Neuron (in vitro differentiated cells): ENCODE results near the gene CD96.
"Not testable (repeated sequence)": the region's sequence is repeated elsewhere in the genome, so short reads cannot be mapped to it uniquely, and the experiment has no call there.

Experiments used
- H2AFZ ChIP-seq: one replicate; pipeline ENCODE4 v1.6.1; 2013; ENCODE audit warnings: low read depth, mild to moderate bottlenecking, inconsistent platforms, low read length, moderate library complexity
- H3K27me3 ChIP-seq: one replicate; pipeline ENCODE4 v1.6.1; 2013; ENCODE audit warnings: low read length; ENCODE audit not compliant: insufficient read depth
- H3K36me3 ChIP-seq: one replicate; pipeline ENCODE4 v1.6.1; 2013; ENCODE audit warnings: low read length; ENCODE audit not compliant: insufficient read depth
- H3K4me1 ChIP-seq: one replicate; pipeline ENCODE4 v1.6.1; 2013; ENCODE audit warnings: low read length; ENCODE audit not compliant: insufficient read depth
- H3K4me3 ChIP-seq: 2 replicates; pipeline ENCODE4 v1.5.1; 2013; ENCODE audit warnings: mild to moderate bottlenecking, low read length, moderate library complexity
- H3K9me3 ChIP-seq: one replicate; pipeline ENCODE4 v1.6.1; 2013; ENCODE audit warnings: low read length

CD96 gene

DNA sequence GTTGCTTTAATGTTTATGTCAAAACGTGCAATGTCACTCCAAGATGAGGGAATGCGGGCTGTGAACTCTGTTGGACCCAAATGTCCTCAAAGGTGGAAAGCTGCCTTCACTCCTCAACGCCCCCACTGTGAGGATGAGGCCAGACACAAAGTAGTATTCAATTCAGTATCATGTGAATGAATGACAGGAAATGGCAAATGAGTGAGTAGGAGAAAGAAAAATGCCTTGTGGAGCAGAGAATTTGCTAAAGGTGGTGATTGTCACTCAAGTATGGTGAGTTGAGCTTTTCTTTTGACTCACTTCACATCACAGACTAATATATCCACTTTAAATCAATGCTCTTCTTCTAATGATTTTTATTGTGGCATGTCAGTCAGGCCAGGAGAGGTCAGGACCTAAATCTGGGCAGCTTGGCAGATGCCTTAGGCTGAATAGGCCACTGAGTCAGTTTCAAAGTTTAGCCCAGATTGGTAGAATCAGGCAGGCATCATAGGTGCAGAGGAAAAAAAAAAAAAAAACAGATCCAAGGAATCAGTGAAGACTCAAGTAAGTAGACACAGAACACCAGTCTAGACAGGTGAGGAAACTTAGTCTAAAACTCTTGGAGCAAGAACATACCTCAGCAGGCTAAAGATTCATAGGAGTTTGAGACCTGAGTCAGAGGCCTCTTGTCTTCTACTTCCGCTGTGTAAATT is 124.2 kb downstream of the CD96 start:
- Histone ChIP-seq H3K27me3 (no peaks in the 10 kb centered on the region), H3K36me3 (no peaks in the 10 kb centered on the region), H2AFZ (no peak overlapping the region), H3K4me1 (peaks cover 6% of the 10 kb centered on the region), H3K4me3 (no peak overlapping the region), H3K9me3 (peaks cover 6% of the 10 kb centered on the region)

DNA sequence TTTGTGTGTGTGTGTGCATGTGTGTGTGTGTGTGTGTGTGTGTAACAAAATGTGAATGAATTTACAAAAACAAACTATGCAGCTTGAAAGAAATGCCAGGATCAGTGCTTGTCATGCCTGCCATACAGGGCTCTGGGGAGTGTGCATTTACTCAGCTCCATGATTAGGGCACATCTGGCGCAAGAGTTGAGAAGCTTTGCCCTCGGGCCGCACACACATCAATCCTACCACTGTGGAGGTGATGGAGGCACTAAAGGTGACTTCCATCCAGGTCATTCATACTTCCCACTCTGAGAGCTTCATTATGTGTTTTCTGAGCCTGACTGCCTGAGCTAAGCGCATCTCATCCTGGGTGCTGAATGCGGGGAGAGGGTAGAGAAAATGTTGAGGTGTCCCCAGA is 125.2 kb downstream of the CD96 start:
- no peaks in the 10 kb centered on the region for H3K27me3 ChIP-seq
- H2AFZ ChIP-seq = no peak overlapping the region
- H3K36me3 ChIP-seq = no peaks in the 10 kb centered on the region
- peaks cover 6% of the 10 kb centered on the region for H3K4me1 ChIP-seq
- H3K4me3 ChIP-seq = no peak overlapping the region
- no peaks in the 10 kb centered on the region for H3K9me3 ChIP-seq

DNA sequence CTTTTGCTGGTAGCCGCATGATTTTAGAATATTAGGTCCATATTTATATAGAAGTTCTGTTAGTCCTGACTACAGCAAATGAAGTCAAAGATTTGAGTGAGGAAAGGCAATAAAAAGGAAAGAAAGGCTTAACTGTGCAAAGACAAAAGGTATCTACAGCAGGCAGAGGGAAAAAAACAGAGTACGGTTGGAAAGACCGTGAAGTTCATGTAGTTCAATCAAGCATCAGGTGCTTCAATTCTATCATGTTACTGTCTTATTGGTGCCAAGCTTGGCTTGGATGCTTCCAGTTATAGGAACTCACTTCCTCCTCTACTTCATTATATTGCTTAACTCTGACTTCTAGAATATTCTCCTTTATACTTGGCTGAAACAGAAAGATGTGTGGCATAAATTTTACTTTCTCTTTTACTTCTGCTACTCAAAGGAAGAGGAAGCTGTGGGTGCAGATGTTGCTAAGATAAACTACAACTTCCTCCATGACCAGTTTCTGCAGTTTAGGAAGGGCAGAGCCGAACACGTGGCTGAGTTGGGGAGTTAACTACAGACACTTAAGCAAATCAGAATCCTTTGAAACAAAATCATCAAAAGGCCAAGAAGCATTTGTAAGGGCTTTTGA is 125.7 kb downstream of the CD96 start:
- no peaks in the 10 kb centered on the region for H3K27me3 ChIP-seq
- H2AFZ ChIP-seq = no peak overlapping the region
- peaks cover 6% of the 10 kb centered on the region for H3K4me1 ChIP-seq

DNA sequence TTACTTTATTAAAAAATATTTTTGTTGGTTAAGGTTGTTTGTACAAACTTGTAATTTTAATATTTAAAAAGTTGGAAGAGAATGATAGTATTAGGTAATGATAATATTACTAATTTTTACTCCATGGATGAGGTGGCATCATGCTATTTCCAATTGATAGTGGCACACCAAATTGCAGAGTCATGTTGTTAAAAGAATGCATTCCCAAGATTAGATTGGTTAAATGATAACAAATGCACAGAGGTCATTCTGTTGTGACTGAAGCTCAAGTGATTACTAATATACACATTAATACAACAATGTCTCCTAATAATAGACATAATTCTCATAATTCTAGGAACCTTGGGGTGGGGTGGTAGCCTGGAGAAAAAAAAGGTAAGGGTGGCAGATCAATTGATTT is 126.3 kb downstream of the CD96 start:
- Histone ChIP-seq H2AFZ (no peak overlapping the region), H3K4me3 (no peak overlapping the region), H3K27me3 (no peaks in the 10 kb centered on the region), H3K36me3 (no peaks in the 10 kb centered on the region), H3K4me1 (peaks cover 6% of the 10 kb centered on the region), H3K9me3 (no peaks in the 10 kb centered on the region)

More for the DNA sequence above, 125.7 kb downstream of the CD96 start:
- Histone ChIP-seq H3K36me3 (no peaks in the 10 kb centered on the region), H3K9me3 (no peaks in the 10 kb centered on the region), H3K4me3 (no peak overlapping the region)

DNA sequence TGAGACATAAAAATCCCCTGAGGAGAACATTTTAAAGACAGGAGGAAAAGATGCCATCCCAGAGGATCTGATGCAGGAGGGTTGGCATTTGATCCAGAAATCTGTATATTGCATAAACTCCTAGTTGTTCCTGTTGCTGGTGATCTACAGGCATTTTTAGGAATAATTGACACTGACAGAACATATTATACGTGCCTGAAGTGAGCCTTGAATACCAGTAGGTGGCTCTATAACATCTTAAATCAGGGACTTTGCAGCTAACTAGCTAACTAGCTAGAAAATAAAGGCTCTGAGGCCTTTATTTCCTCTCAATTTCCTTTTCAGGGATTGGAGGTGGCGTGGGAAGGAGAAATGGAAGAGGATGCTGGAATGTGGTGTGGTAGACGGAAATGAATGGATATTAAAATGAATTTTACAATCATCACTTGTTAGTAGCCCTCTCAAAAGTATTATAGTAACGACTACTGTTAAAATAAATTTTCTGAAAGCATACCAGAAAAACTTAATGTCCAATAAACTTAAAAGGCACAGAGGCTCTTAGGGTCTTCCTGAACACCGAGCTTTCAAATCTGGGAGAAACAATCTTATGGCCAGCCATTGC is 127.0 kb downstream of the CD96 start:
- Histone ChIP-seq H3K27me3 (no peaks in the 10 kb centered on the region), H3K36me3 (no peaks in the 10 kb centered on the region), H2AFZ (no peak overlapping the region), H3K4me3 (no peak overlapping the region), H3K9me3 (no peaks in the 10 kb centered on the region), H3K4me1 (peaks cover 6% of the 10 kb centered on the region)

DNA sequence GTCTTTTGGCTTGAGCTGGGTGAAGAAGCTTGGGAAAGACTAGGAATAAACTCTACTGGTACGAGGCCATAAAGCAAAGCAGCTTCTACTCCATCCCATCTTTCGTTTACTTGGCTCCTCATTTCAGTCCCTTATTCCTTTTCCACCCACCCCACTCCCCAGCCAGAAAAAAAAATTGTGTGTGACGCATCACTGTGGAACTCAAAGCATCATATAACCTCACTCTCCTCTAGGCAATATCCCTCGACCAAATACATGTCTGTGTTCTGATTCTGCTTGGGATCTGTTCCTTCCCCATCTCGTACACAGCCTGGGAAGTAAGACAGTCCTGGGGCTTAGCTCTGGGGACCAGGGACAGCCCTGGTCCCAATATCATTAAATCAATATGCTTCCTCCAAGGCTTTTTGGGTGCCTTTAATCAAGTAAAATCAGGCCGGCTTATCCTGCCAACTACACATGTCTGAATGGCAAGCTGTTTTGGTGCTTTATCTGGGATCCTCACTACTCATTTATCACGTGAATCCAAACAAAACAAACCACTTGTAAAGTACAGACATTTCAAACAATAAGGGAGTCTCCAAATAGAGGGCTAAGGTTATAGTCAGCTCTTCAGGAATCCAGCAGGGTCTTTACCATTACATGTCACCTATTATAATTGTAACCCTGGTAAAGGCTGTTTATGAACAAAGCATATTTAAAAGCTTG is 128.1 kb downstream of the CD96 start:
- H3K27me3 ChIP-seq = no peaks in the 10 kb centered on the region
- H3K4me3 ChIP-seq = no peak overlapping the region
- H3K9me3 ChIP-seq = no peaks in the 10 kb centered on the region
- H3K36me3 ChIP-seq = no peaks in the 10 kb centered on the region
- no peak overlapping the region for H2AFZ ChIP-seq
- peaks cover 8% of the 10 kb centered on the region for H3K4me1 ChIP-seq

DNA sequence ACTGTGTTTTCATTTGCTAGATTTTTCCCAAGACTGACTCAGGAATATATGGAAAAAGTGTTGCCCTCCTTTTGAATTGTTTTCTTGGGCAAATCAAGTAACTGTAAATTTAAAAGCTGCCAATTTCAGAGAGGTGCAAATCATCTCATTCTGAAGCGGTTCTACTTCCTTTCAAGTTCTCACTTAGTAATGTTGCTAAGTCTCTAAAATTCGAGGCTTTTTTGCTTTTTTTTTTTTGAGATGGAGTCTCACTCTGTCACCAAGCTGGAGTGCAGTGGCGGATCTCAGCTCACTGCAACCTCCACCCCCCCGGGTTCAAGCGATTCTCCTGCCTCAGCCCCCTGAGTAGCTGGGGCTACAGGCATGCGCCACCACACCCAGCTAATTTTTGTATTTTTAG is 130.5 kb downstream of the CD96 start:
- peaks cover 30% of the 10 kb centered on the region for H3K4me1 ChIP-seq
- not testable (repeated sequence) for H3K9me3 ChIP-seq, H2AFZ ChIP-seq, H3K27me3 ChIP-seq, H3K4me3 ChIP-seq, H3K36me3 ChIP-seq

DNA sequence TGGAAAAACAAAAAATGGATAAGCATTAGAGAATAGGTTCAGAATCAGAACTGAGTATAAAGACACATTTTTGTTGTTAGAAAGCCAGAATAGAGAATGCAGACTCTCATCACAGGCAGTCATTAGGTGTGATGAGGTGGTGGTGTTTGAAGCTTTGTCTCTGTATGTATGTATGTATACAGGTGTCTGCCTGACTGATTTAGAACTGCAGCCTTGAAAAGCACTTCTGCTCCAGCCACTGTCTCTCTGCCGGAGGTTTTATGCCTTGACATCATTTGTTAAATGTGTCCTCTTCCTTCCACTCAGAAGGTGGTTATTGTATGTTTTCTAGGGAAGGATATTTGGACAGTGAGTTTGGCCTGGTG is 133.8 kb downstream of the CD96 start:
- Histone ChIP-seq H3K4me1 (peaks cover 25% of the 10 kb centered on the region), H3K4me3 (peak overlapping the region; percentile 68), H3K36me3 (no peaks in the 10 kb centered on the region), H3K9me3 (no peaks in the 10 kb centered on the region), H2AFZ (no peak overlapping the region), H3K27me3 (no peaks in the 10 kb centered on the region)

DNA sequence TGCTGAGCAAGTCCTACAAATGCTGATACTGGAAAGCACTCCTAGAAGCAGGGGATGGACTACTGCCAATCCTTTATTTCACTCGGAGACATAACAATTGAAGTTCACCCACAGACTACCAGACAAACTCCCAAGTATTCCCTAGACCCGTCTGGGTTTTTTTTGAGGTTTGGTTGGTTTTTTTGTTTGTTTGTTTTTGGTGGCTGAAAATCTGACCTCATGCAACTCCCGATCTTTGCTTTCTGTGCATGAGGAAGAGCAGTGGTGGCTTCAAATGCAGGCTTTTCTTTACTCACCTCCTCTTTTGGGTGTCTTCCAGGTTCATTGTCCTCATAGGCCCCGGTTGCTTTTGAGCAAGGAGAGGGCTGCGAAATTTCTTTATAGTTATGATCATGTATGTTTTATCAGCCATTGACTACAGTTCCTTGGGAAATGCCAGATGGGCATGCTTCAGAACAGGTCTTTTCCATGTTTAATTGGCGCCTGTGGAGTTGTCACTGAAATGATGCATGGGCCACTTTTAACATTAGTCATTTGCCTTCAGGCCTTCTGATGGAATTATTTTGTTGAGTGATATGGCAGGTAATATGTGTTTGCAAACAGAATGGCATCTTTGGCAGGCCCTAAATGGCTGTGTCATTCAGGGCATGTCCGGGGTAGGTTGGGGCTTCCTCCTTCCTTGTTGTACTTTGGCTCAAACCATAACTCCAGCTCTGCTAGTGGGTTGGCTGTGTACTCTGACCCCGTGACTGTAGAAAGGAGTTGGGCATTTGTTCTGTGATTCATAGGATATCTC is 134.4 kb downstream of the CD96 start:
- Histone ChIP-seq H3K4me3 (peak overlapping the region; percentile 68), H2AFZ (no peak overlapping the region), H3K36me3 (no peaks in the 10 kb centered on the region)

DNA sequence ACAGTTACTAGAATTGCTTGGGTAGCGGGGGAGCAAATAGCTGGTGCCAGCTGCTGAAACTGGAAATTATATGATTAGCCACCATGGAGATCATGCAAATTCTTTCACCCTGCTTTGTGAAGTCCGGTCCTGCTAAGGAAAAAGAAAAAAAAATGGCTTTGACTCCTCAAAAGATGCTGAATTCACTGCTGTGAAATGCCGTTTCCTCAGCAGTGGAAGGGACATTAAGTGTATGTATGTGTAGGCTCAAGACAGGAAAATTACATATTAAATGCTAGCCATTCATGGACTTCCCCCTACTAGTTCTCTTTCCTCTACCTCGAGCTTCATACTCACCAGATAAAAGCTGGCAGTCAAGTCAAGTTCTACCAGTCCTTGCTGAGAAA is 135.0 kb downstream of the CD96 start:
- Histone ChIP-seq H2AFZ (no peak overlapping the region), H3K36me3 (no peaks in the 10 kb centered on the region), H3K27me3 (no peaks in the 10 kb centered on the region), H3K4me3 (peak overlapping the region; percentile 68), H3K9me3 (no peaks in the 10 kb centered on the region), H3K4me1 (peaks cover 25% of the 10 kb centered on the region)

More for the DNA sequence above, 134.4 kb downstream of the CD96 start:
- Histone ChIP-seq H3K4me1 (peaks cover 25% of the 10 kb centered on the region), H3K27me3 (no peaks in the 10 kb centered on the region), H3K9me3 (no peaks in the 10 kb centered on the region)

DNA sequence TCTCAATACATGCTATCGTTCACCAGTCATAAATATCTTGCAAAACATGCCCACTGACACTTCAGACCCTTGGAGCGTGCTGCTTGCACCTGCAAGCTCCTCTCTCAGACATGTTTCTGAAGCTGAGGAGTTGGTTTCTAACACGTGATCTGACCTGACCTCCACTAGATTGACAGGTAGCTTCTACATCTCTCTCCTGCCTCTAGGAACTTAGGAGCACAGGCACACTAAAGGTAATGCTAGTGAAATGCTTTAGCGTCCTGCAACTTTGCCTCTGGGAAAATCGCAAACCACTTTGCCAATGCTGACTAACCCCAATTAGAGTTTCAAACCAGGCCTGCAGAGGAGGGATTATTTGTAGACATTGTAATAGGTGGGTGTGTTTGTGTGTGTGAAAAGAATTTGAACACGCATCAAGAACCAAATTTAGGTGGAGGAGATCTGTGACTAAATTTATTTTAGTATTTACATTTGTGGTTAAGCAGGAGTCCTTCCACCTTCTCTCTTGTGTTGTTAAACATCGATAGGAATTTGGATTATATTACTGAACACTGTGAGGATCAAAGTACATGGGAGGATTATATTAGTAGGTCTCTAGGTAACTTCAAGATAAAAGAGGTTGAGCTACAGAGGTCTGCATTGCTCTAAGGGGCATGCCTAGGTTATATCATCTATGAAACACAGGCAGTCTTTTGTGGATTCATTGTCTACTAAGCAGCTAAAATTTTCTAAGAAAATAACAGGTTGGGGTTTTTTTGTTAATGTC is 139.8 kb downstream of the CD96 start:
- H3K27me3 ChIP-seq = no peaks in the 10 kb centered on the region
- no peaks in the 10 kb centered on the region for H3K9me3 ChIP-seq
- no peak overlapping the region for H2AFZ ChIP-seq
- H3K4me3 ChIP-seq = no peak overlapping the region
- H3K4me1 ChIP-seq = peaks cover 8% of the 10 kb centered on the region
- no peaks in the 10 kb centered on the region for H3K36me3 ChIP-seq

DNA sequence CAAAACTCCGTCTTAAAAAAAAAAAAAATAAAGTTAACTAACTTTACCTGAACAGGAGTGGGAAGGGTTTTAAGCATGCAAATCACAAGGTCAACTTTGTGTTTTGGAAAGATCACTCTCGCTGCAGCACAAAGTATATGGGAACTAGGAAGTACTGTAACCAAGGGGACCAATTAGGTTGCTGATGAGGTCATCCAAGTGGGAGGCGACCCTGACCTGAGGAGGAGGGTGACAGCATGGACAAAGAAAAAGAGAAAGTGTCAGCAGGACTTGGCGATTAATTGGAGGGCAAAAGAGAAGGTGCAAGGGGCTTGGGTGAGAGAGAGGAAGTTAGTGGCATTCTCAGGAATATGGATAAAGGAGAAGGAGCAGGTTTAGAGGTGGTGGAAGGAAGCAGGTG is 142.6 kb downstream of the CD96 start:
- H2AFZ ChIP-seq = no peak overlapping the region
- no peaks in the 10 kb centered on the region for H3K4me1 ChIP-seq
- no peaks in the 10 kb centered on the region for H3K36me3 ChIP-seq
- no peaks in the 10 kb centered on the region for H3K27me3 ChIP-seq
- no peaks in the 10 kb centered on the region for H3K9me3 ChIP-seq
- H3K4me3 ChIP-seq = no peak overlapping the region
